CD4-positive, alpha-beta T cell treated with Interleukin-4 for 1 hour (primary cell): ENCODE measurements around the gene SMAD5.
A peak's percentile ranks its signal among the peaks of the same experiment; 100 is the strongest.

Experiments
- DNase-seq, 2 donors: peaks; one replicate each; pipeline ENCODE4 v3.0.0-alpha.2; 2020 to 2022

The SMAD5 gene

DNA sequence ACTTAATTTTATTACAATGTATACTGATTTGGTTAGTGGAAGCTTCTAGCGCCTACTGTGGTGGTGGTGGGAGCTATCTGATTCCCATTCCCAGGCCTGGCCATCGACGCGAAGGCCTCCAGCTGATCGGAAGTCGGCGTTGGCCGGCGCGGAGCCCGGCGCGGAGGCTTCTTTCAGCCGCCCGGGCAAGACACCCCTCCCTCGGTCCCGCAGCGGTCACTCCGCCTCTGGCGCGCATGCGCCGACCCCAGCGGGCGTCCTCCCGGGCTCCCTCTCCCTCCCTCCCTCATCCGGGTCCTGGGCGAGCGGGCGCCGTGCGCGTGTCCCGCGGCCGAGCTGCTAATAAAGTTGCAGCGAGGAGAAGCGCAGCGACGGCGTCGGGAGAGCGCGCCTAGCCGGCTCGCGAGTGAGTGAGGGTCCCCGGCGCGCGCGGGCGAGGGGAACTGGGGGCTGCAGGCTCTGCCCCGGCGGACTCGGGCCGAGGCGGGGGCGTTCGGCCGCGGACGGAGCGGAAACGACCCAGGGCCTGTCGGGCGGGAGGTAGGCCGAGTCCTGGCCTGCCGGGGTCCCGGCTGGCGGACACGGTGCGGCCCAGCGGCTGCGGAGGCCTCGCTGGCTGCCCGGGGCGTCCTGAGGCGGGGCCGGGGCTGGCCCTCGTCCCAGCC is at the start of gene SMAD5:
TSS of gene SMAD5 (plus strand) at position 289 of the 665 bp plus-strand sequence. CDS start 20,916 bp downstream, outside the sequence.
- peak; percentile 87 to 89 for DNase-seq

DNA sequence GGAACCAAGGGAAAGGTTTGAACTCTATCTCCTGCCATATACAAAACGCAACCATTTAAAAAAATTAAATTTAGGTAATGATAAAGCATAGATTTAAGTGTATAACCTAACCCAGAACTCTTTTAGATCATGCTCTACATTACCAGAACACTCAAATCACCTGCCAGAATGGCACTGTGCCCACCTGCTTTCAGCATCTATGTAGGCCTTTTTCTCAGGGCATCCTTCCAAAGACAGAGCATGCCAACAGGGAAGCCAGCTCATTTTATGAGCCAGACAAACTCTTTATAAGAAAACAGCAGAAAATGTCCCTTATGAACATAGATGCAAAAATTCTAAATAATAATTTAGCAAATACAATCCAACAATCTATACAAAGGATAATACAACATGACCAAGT is 47.9 kb upstream of the SMAD5 start:
- no peak for DNase-seq

DNA sequence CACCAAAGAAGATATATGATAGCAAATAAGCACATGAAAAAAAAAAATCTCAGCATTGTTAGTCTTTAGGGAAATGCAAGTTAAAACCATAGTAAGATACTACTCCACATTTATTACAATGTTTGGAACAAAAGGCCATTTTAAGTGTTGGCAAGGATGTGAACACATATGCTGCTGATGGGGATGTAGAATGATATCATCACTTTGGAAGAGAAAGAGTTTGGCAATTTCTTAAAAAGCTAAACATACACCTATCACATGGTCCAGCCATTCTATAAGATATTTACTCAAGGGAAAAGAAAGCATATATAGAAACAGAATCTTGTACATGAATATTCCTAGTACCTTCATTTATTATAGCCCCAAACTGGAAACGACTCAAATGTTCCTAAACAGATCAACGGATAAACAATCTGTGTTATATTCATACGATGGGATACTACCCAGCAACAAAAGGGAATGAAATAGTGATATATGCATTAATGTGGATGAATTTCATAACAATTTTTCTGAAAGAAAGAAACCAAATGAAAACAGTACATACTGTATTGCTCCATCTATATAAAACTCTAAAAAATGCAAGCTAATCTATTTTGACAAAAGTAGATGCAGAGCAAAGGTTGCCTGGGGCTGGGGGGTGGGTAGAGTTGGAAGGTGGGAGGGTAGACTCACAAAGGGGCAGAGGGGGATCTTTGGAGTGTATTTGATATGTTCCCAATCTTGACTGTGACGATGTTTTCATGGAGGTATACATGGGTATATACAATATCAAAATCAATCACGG is 45.7 kb upstream of the SMAD5 start:
- DNase-seq: no peak

DNA sequence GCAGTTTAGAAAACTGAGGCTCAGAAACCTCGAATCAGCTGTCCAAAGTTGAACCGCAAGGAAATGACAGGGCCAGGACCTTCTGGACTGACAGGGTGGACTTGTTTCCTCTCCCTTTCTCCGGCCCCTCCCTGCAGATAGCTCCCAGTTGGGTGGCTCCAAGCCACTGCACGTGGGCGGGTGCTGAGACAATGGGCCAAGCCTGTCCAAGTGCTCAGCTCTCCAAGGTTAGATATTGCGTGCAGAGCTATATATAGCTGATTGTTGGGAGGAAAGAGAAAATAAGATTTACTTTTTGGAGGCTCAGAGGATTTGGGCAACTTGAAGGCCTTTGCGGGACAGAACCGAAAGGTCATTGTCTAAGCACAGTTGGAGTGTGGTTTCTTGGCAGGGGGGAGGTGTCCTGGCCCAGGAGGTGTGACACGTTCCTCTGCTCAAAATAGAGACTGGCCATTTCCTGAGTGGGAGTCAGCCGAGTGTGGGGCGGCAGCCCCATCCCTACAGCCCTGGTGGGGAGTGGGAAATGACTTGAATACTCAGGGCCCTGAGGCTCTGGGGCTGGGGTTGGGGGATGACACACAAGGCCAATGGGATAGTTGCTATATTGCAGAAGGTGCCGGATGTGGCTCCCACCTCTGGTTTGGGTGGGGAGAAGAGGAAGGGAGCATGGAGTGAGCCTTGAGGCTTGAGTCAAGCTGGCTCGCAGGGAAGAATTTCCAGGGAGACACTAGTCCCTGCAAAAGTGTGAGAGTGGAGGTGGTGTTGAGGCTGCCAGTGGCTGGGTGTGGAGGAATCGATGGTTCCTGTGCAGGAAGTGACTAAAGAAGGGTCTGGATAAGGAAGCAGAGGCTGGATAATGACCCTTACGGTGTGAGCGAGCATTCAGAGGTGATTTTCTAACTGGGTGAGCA is 44.4 kb upstream of the SMAD5 start:
- no peak for DNase-seq

DNA sequence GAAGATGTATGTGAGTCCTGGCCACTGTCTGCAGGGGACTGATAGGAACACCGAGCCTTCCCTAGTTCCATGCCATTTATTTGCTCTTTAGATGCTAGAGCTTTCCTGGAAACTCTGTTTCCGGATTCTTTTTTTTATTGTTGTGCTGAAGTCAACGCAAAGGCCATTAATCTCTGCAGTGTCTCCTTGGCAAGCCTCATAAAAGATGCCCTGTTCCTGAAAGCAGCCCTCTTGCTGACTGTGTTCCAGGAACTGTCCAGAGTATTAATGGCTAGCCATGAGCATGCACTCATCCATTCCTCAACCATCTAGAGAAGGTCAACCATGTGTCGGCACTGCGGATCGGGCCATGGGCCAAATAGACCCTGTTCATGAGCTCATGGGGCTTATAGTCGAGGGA is 42.9 kb upstream of the SMAD5 start:
- no peak for DNase-seq

DNA sequence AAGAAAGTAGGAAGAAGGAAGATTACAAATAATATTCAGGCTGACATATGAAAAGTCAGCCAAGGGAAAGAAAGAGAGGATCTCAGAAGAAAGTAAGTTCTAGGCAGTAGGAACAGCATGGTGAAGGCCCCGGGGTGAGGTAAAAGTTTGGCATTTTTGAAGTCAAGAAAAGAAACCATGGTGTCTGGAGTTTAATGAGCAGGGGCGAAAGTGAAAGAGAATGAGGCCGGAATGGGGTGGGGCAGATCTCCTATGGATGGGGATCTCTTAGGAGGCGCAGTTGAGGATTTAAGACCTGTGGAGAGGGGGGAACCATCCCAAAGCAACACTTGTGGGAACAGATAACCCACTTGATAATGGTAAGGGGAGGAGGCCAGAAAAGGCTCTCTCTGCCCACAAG is 42.3 kb upstream of the SMAD5 start:
- DNase-seq: no peak

DNA sequence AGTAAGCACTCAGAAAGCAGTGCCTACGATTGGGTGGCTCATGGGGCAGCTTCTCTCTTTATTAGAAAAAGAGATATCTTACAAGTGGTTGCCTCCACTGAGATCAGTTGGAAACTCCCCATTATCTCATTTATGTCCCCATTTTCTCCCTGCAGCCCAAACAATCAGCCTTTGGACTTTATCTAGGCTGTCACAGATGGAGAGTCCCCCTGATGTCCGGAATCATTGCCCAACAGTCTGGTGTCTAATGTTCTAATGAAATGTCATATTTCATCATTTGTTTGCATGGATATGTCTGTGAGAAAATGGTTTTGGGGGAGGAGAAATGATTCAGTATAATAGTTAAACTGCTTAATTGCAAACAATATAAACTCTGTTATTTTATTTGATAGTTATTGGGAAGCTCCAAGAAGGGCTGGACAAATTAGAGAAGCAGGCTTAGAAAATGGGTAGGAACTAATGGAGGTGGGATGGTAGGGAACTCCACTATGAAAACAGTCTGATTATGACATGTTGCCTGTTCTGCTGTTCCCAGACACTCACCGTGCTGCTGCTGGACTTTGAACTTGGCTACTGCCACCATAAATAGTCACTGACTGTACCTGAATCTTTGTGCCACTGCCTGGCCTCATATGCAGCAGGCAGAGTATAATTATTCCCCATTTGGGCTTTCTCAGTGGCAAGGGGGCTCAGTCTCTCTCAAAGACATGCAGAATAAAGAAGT is 38.3 kb upstream of the SMAD5 start:
- no peak for DNase-seq

DNA sequence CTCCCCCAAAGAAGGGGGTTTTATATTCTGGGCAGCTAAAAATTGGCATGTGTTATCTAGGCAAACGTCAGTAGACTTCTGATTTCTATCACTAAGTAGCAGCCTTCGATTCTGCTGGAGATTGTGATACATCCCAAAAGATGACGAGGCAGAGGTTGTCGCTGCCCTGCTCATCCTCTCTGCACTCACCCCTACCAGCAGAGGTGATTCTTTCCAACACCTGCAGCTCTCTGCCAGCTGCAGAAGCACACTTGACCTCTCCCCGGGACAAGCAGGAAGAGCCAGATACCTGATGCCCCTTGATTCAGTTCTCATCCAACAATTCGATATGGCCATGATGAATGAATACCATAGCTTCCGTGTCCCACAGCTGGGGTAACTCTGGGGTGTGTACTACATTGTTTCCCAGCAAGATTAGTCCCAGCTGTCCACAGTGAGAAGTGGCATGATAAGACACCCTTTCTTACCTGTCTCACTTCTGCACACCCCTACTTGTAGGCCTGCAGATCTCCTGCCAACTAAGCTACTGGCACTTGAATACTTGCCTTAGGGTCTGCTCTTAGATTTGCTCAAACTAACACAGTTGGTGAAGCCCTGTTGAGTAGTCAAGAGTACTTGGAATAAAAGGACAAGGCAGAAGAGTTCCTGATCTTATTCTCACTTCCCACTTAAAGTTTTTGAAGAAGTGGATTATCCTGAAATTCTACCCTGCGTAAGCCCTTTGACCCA is 37.6 kb upstream of the SMAD5 start:
- DNase-seq: no peak

DNA sequence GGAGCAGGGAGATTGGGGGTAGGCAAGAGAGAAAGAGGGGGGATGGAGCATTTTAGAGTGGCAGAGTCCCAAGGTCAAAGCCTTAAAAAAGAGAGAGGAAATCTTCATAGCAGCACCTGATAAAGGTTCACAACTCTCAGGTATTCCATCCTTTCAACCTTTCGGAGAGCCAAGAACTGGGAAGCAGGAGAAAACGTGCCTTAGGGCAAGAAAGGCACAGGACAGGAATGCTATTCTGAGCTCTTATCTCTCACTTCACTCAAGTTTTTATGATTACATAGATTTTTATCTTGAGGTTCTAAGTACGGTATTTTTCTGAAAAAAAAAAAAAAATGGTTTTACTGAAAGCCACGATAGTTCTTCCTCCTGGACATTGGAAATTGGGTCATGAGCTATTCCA is 34.5 kb upstream of the SMAD5 start:
- DNase-seq: no peak

DNA sequence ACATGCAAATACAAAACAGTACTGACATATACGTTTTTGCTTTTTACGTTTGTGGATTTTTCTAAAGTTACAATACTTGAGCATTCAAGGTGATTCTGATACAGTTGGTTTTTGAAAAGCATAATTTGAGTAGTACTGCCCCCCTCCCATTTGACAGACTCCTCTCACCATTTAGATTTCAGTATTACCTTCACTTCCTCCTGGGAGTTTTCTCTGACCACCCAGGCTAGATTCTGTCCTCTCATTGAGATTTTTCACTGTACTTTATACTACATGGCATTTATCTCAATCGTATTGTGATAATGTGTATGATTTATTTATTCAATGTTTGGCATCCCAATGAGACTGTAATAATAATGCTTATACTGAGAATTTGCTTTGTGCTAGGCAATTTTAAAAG is 32.8 kb upstream of the SMAD5 start:
- DNase-seq: no peak

DNA sequence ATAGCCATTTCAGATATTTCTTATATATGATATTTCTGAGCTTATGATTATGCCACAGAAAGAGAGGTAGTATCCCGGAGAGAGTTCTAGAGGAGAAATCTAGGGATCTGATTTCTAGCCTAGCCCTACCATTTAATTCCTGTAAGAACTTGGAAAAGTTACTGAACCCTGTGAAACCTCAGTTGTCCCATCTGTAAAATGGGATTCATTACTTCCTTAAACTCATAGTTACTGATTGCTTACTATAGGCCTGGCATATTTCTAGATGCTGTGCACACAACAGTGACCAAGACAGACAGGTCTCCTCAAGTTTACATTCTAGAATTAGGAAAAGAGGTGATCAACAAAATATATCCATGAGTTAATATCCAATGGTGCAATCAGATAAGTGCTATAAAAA is 30.8 kb upstream of the SMAD5 start:
- no peak for DNase-seq

DNA sequence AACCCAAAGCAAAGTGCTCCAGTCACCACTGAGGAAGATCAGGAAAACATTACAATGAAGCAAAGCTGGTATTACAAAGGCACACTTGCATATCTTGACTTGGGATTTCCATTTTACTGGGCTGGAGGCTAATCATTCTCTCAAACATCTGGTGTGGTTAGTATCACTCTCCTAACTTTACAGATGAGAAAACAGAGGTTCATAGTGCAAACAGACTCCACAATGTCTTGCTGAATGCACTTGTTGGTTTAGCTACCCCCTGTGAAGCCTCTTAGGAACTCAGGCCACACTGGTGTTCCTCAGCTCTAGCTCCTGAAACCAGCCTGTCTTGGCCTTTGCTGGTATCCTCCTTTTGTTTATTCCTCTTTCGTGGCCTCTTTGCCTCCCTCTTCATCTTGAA is 29.5 kb upstream of the SMAD5 start:
- no peak for DNase-seq

DNA sequence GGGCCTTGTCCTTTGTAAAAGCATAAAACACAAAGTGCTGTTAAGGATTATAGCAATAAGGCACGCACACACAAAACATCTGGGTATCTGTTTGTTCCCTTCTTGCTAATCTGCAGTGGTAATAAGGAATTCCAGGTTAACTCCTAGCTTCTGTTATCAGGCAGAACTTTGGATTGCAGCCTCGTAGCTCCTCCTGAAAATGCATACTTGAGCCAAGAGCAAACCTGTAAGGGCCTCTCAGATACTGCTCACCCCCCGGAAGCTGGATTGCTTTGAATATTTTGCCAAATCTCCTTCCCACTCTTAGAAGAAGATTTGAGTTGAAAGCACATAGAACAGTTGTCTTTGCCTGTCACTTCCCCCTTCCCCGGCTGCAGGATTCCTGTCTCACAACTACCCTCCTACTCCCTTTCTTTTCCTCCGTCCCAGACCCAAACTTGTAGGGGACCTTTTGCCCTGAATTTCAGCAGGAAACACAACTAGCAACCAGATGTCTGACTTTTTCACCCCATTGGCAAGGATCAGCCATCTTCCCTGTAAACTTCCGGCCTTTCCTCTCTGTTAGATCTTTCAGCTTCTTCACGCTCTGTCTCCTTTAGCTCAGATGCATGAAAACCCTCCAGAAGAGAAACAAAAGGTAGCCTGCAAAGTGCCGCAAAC is 28.2 kb upstream of the SMAD5 start:
- no peak for DNase-seq

DNA sequence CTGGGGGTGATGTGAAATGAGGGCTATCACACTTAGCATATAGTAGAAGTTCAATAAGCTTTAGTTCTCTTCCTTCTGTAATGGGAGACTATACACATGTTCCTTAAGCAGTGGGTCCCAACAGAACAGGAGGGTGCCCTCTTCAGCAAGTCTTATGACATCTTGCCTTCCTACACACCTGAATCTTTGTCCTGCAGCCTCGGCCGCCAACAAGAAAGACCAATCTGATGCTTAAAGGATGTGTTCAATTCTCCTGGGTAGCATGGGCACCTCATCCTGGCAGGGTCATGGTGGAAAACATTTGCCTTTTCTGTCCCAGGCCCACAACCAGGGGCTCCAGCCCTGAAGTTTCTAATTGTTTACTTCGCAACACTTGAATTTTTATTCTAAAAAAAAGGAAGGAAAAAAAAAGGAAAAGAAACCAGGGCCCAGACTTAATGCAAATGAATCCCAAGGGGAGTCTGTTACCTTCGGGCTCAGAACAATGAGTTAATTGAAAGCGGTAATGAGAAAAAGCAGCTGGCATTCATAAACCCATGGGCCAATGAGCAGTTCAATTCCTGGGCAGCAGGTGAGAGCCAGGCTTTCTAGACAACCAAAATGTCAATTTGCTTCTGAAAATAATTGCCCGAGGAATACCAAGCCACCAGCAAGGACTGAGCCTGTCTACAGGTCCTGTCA is 26.2 kb upstream of the SMAD5 start:
- no peak for DNase-seq

DNA sequence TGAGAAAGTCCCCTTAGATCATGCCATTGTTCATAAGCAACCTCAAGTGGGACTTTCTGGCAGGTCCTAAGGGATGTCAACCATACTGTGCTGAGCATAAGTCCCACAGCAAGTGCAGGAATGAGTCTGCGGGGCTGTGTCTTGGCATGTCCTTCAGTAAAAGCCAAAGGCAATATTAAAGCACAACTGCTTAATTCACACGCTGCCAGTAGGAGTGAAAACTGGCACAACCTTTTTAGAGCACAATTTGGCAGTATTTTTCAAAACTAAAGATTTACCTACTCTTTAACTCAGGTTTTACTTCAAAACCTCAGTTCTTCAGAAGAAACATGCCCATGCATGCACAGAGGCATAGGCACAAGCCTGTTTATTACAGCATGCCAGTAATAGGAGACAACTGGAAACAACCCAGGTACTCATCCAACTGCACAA is 24.4 kb upstream of the SMAD5 start:
- DNase-seq: no peak

DNA sequence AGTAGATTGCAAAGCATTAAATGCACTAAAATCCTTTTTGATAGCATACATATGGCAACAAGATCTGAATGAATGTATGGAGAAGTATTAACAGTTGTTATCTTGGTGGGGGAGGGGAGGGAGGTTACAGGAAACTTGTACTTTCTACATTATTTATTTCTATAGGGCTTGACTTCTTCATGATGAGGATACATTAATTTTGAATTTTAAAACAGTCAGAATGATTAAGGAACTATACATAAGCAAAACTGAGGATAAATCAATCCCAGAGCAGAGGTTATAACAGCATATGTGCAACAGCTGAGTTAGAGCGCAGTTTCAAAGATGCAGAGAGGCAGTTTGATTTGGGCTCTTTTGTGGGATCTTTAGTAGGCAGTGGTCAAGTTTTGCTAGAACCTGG is 23.9 kb upstream of the SMAD5 start:
- DNase-seq: no peak

DNA sequence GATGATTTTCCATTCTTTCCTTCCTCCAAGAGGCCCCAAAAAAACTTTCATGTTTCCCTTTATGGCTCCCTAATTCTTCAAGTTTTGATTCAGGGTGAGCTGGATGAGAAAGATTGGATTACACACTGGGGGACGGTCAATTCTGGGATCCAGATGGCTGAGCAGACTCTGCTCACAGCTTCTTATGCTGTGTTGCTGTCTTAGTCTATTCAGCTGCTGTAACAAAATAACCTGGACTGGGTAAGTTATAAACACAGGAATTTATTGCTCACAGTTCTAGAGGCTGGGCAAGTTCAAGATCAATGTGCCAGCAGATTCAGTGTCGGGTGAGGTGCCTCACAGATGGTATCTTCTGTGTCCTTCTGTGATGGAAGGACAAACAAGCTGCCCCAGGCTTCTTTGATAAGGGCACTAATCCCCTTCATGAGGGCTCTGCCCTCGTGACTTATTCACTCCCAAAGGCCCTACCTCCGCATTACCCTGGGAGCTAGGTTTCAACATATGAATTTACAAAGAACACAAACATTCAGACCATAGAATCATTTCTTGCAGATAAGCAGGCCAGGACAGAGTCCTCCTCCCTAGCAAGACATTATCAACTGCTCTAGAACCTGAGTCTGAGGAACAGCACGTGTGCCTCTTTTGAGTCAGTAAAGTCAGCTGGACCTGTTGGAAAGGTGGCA is 23.1 kb upstream of the SMAD5 start:
- no peak for DNase-seq

DNA sequence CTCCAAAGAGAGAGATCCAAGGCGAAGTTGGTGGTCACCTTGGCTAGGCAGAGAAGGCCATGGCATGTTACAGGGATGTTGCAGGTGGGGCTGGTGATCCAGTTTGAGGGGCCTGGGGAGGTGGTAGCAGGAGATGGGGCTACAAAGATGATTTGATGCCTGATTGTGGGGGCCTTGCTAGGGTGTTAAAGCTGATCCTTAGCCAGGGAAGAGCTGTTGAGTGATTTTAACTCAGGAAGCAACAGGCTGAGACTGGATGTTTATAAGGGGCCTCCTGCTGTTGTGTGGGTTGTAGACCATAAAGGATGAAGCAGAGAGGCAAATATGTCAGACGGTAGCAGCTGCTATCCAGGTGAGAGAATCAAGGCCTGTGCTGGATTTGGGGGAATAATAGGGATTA is 19.0 kb upstream of the SMAD5 start:
- DNase-seq: no peak

DNA sequence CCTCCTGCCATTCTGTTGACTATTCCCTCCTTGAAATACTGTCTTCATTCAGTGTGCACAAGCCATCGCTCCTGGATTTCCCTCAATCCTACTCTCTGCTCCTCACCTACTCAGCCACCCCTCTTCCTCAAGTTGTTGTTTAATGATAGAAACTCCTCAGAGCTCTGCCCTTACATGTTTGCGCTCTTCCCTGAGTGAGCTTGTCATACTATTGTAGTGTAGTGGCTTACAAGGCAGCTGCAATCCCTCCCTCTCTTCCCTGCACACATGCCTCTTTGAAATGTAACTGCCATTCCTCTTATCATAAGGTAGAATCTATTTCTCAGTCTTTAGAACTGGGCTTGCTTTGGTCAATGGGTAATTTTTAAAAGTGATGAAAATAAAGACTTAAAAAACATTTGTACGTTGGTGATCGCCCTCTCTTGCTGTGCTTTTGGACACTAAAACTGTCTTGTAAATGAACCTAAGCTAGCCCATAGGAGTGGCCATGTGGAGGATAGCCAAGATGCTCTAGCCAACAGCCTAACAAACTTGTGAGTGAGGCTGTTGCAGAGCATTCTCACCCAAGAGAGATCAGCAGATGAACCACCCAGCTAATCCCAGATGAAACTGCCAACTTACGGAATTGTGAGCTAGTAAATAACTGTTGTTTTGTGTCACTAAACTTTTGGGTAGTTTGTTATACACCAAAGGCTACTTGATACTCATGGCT is 18.1 kb upstream of the SMAD5 start:
- DNase-seq: no peak
